ENCODE measurements around the gene ZBP1. TPM values are rescaled to one million over a fixed set of nuclear protein-coding genes. Genes with fewer than 3 reads are reported as not detected.

Gene ZBP1
- total and polyA plus RNA-seq, 5 donors from 2014 or later = 12.4 to 67.0 (median 24.8) TPM

GRCh38 chr20:57656821-57657534 lies 36.8 kb upstream of the ZBP1 start:
- Histone ChIP-seq H3K36me3 (ENCODE audit: control insufficient read depth, insufficient read depth, low read length) (no peaks in the 10 kb centered on the region), H3K27ac (ENCODE audit: insufficient read depth, low read length, poor library complexity, severe bottlenecking) (no peak overlapping the region), H3K4me1 (ENCODE audit: control insufficient read depth, insufficient read depth, low read length, poor library complexity, severe bottlenecking) (peaks cover 12% of the 10 kb centered on the region), H3K27me3 (ENCODE audit: control insufficient read depth, insufficient read depth, low read length) (no peaks in the 10 kb centered on the region), H3K4me3 (ENCODE audit: low read depth, low read length) (no peak overlapping the region), H3K9me3 (ENCODE audit: control insufficient read depth in 2 of 2, low read length in 2 of 2) (no peaks in the 10 kb centered on the region)
- H3K4me1 Mint-ChIP-seq = peaks cover 0 to 34% (median 9%) of the 10 kb centered on the region in 4 donors
- H3K4me3 Mint-ChIP-seq = no peak overlapping the region
- ATAC-seq (ENCODE audit: low read depth in 2 of 2) = no peak
- no peak for DNase-seq
- H3K27ac Mint-ChIP-seq = peak overlapping the region in 1 of 3 donors; percentile 25
- peaks cover 0 to 1% (median 0%) of the 10 kb centered on the region in 7 donors for H3K9me3 Mint-ChIP-seq
- peaks cover 3% of the 10 kb centered on the region for H3K36me3 Mint-ChIP-seq
- H3K27me3 Mint-ChIP-seq = no peaks in the 10 kb centered on the region

- H3K36me3 ChIP-seq (ENCODE audit: control insufficient read depth, insufficient read depth, low read length) = no peaks in the 10 kb centered on the region
- no peak for DNase-seq
- H3K4me3 Mint-ChIP-seq = no peak overlapping the region
These were observed 36.1 kb upstream of the ZBP1 start for GRCh38 chr20:57656252-57656820.

GRCh38 chr20:57655809-57656155 lies 35.6 kb upstream of the ZBP1 start:
- Histone ChIP-seq H3K27ac (ENCODE audit: insufficient read depth, low read length, poor library complexity, severe bottlenecking) (no peak overlapping the region), H3K4me1 (ENCODE audit: control insufficient read depth, insufficient read depth, low read length, poor library complexity, severe bottlenecking) (peaks cover 12% of the 10 kb centered on the region), H3K9me3 (ENCODE audit: control insufficient read depth in 2 of 2, low read length in 2 of 2) (no peaks in the 10 kb centered on the region), H3K4me3 (ENCODE audit: low read depth, low read length) (no peak overlapping the region), H3K36me3 (ENCODE audit: control insufficient read depth, insufficient read depth, low read length) (no peaks in the 10 kb centered on the region), H3K27me3 (ENCODE audit: control insufficient read depth, insufficient read depth, low read length) (no peaks in the 10 kb centered on the region)
- Mint-ChIP-seq H3K27me3 (no peaks in the 10 kb centered on the region), H3K36me3 (peaks cover 3% of the 10 kb centered on the region), H3K4me3 (no peak overlapping the region), H3K4me1 (peaks cover 0 to 34% (median 9%) of the 10 kb centered on the region in 4 donors), H3K27ac (no peak overlapping the region), H3K9me3 (peaks cover 0 to under 1% (median 0%) of the 10 kb centered on the region in 7 donors)
- ATAC-seq (ENCODE audit: low read depth in 2 of 2) (no peak), DNase-seq (no peak)

More at GRCh38 chr20:57656252-57656820, 36.1 kb upstream of the ZBP1 start:
- Histone ChIP-seq H3K27ac (ENCODE audit: insufficient read depth, low read length, poor library complexity, severe bottlenecking) (no peak overlapping the region), H3K9me3 (ENCODE audit: control insufficient read depth in 2 of 2, low read length in 2 of 2) (no peaks in the 10 kb centered on the region), H3K27me3 (ENCODE audit: control insufficient read depth, insufficient read depth, low read length) (no peaks in the 10 kb centered on the region), H3K4me3 (ENCODE audit: low read depth, low read length) (no peak overlapping the region), H3K4me1 (ENCODE audit: control insufficient read depth, insufficient read depth, low read length, poor library complexity, severe bottlenecking) (peaks cover 12% of the 10 kb centered on the region)
- ATAC-seq (ENCODE audit: low read depth in 2 of 2) = no peak
- no peak overlapping the region for H3K27ac Mint-ChIP-seq
- peaks cover 0 to 34% (median 9%) of the 10 kb centered on the region in 4 donors for H3K4me1 Mint-ChIP-seq
- no peaks in the 10 kb centered on the region for H3K27me3 Mint-ChIP-seq
- H3K36me3 Mint-ChIP-seq = peaks cover 3% of the 10 kb centered on the region
- H3K9me3 Mint-ChIP-seq = peaks cover 0 to 1% (median 0%) of the 10 kb centered on the region in 7 donors

GRCh38 chr20:57654998-57655808 lies 35.0 kb upstream of the ZBP1 start:
- H3K4me3 ChIP-seq (ENCODE audit: low read depth, low read length) = no peak overlapping the region
- H3K4me1 ChIP-seq (ENCODE audit: control insufficient read depth, insufficient read depth, low read length, poor library complexity, severe bottlenecking) = peaks cover 12% of the 10 kb centered on the region
- no peak for DNase-seq
- Mint-ChIP-seq H3K27ac (no peak overlapping the region), H3K4me1 (peaks cover 0 to 33% (median 8%) of the 10 kb centered on the region in 4 donors), H3K36me3 (peaks cover 5% of the 10 kb centered on the region), H3K9me3 (no peaks in the 10 kb centered on the region), H3K27me3 (no peaks in the 10 kb centered on the region), H3K4me3 (no peak overlapping the region)
- no peaks in the 10 kb centered on the region for H3K27me3 ChIP-seq (ENCODE audit: control insufficient read depth, insufficient read depth, low read length)
- H3K36me3 ChIP-seq (ENCODE audit: control insufficient read depth, insufficient read depth, low read length) = no peaks in the 10 kb centered on the region
- ATAC-seq (ENCODE audit: low read depth in 2 of 2) = no peak
- H3K27ac ChIP-seq (ENCODE audit: insufficient read depth, low read length, poor library complexity, severe bottlenecking) = no peak overlapping the region
- no peaks in the 10 kb centered on the region for H3K9me3 ChIP-seq (ENCODE audit: control insufficient read depth in 2 of 2, low read length in 2 of 2)

GRCh38 chr20:57654363-57654997 lies 34.3 kb upstream of the ZBP1 start:
- DNase-seq (peak; percentile 21 to 58 (median 48)), ATAC-seq (ENCODE audit: low read depth in 2 of 2) (peak; percentile 62 to 66)
- Mint-ChIP-seq H3K36me3 (peaks cover 6% of the 10 kb centered on the region), H3K4me1 (peaks cover 0 to 31% (median 8%) of the 10 kb centered on the region in 4 donors), H3K4me3 (no peak overlapping the region), H3K9me3 (no peaks in the 10 kb centered on the region), H3K27me3 (no peaks in the 10 kb centered on the region), H3K27ac (no peak overlapping the region)
- Histone ChIP-seq H3K27me3 (ENCODE audit: control insufficient read depth, insufficient read depth, low read length) (no peaks in the 10 kb centered on the region), H3K4me3 (ENCODE audit: low read depth, low read length) (no peak overlapping the region), H3K9me3 (ENCODE audit: control insufficient read depth in 2 of 2, low read length in 2 of 2) (no peaks in the 10 kb centered on the region), H3K4me1 (ENCODE audit: control insufficient read depth, insufficient read depth, low read length, poor library complexity, severe bottlenecking) (peaks cover 12% of the 10 kb centered on the region), H3K36me3 (ENCODE audit: control insufficient read depth, insufficient read depth, low read length) (no peaks in the 10 kb centered on the region), H3K27ac (ENCODE audit: insufficient read depth, low read length, poor library complexity, severe bottlenecking) (no peak overlapping the region)

DNA sequence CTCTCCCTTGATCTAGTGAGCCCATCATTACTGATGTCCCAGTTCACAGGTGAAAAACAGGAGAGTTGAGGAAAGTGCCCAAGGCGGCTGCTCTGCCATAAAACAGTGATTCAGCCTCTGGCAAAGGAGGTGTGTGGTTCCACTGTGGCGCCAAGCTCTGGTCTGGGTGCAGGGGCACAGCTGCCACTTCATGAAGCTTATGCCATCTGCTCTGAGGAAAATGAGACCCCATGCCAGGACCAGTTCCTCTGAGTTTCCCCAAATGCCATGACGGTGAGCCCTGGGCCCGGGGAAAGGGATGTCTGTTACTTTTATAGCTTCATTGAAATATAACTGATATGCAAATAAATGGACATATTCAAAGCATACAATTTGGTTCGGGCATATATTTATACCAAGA lies 33.7 kb upstream of the ZBP1 start:
- Mint-ChIP-seq H3K27me3 (no peaks in the 10 kb centered on the region), H3K27ac (no peak overlapping the region), H3K36me3 (peaks cover 6% of the 10 kb centered on the region), H3K4me3 (no peak overlapping the region), H3K4me1 (peaks cover 0 to 26% (median 8%) of the 10 kb centered on the region in 4 donors), H3K9me3 (no peaks in the 10 kb centered on the region)
- Histone ChIP-seq H3K27ac (ENCODE audit: insufficient read depth, low read length, poor library complexity, severe bottlenecking) (no peak overlapping the region), H3K4me3 (ENCODE audit: low read depth, low read length) (no peak overlapping the region), H3K36me3 (ENCODE audit: control insufficient read depth, insufficient read depth, low read length) (no peaks in the 10 kb centered on the region), H3K27me3 (ENCODE audit: control insufficient read depth, insufficient read depth, low read length) (no peaks in the 10 kb centered on the region), H3K4me1 (ENCODE audit: control insufficient read depth, insufficient read depth, low read length, poor library complexity, severe bottlenecking) (peaks cover 12% of the 10 kb centered on the region), H3K9me3 (ENCODE audit: control insufficient read depth in 2 of 2, low read length in 2 of 2) (no peaks in the 10 kb centered on the region)
- no peak for ATAC-seq (ENCODE audit: low read depth in 2 of 2)
- no peak for DNase-seq

- Mint-ChIP-seq H3K4me3 (no peak overlapping the region), H3K36me3 (peaks cover 6% of the 10 kb centered on the region), H3K9me3 (no peaks in the 10 kb centered on the region), H3K27ac (no peak overlapping the region), H3K4me1 (peaks cover 0 to 23% (median 8%) of the 10 kb centered on the region in 4 donors), H3K27me3 (peaks cover 1% of the 10 kb centered on the region)
- Histone ChIP-seq H3K4me3 (ENCODE audit: low read depth, low read length) (no peak overlapping the region), H3K36me3 (ENCODE audit: control insufficient read depth, insufficient read depth, low read length) (no peaks in the 10 kb centered on the region), H3K9me3 (ENCODE audit: control insufficient read depth in 2 of 2, low read length in 2 of 2) (no peaks in the 10 kb centered on the region), H3K27me3 (ENCODE audit: control insufficient read depth, insufficient read depth, low read length) (no peaks in the 10 kb centered on the region), H3K4me1 (ENCODE audit: control insufficient read depth, insufficient read depth, low read length, poor library complexity, severe bottlenecking) (peaks cover 11% of the 10 kb centered on the region), H3K27ac (ENCODE audit: insufficient read depth, low read length, poor library complexity, severe bottlenecking) (no peak overlapping the region)
- DNase-seq (no peak), ATAC-seq (ENCODE audit: low read depth in 2 of 2) (no peak)
These were observed 33.3 kb upstream of the ZBP1 start for GRCh38 chr20:57653546-57653900.

Measured in CD4-positive, CD25-positive, alpha-beta regulatory T cell (primary cell).